Nephron progenitor cell (in vitro differentiated cells): ENCODE results near the gene ITGB2.

ENCODE experiments used
- DNase-seq: peaks from one replicate; pipeline ENCODE4 v3.0.0; 2021
- H3K27ac Mint-ChIP-seq: 2 replicates; pipeline ENCODE4 v1.8.0; 2021; ENCODE audit warnings: mild to moderate bottlenecking, moderate library complexity, mixed read lengths
- H3K27me3 Mint-ChIP-seq: 2 replicates; pipeline ENCODE4 v1.8.0; 2021; ENCODE audit warnings: mild to moderate bottlenecking, low read depth, mixed read lengths; ENCODE audit not compliant: poor library complexity
- H3K36me3 Mint-ChIP-seq: 2 replicates; pipeline ENCODE4 v1.8.0; 2021; ENCODE audit warnings: low read depth, mixed read lengths
- H3K4me1 Mint-ChIP-seq: 2 replicates; pipeline ENCODE4 v1.8.0; 2021; ENCODE audit warnings: mixed read lengths
- H3K4me3 Mint-ChIP-seq: 2 replicates; pipeline ENCODE4 v1.8.0; 2021; ENCODE audit warnings: mild to moderate bottlenecking, moderate library complexity, mixed read lengths
- H3K9me3 Mint-ChIP-seq: 2 replicates; pipeline ENCODE4 v1.8.0; 2021; ENCODE audit warnings: mild to moderate bottlenecking, moderate library complexity, mixed read lengths
- CTCF ChIP-seq: fragments of 200-600 bp; sonication (generic); IDR thresholded peaks from 2 replicates; pipeline ENCODE4 v1.5.0; 2021; ENCODE audit warnings: antibody characterized with exemption

Gene ITGB2

DNA sequence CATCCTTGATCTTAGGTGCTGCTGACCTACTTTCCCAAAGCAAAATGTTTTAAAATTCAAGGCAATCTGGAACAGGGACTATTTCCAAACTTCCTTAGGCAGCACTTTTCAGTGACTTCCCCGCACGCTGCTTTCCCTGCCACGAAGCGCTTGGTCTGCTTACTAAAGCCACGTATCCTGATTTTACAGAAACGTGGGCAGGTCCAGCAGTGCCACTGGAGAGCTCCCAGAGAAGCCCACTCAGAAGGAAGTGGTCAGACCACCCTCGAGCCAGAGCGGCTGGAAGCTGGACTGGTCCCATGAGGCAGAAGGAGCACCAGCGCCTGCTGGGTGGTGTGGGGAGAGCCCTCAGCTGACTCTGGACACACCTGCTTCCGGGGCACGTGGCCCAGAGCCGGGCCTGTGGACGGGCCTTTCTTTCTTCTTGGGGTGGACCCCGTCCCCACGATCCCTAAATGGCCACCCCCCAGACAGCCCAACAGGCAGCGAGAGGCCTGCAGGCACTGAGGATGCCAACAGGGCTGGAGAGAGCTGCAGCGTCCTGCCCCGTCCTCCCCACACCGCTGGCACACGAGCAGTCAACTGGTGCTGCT, 70.4 kb downstream of the ITGB2 start:
- Mint-ChIP-seq H3K4me1 (peaks cover 12% of the 10 kb centered on the region), H3K9me3 (no peaks in the 10 kb centered on the region), H3K36me3 (peaks cover 54% of the 10 kb centered on the region), H3K4me3 (no peak overlapping the region), H3K27me3 (no peaks in the 10 kb centered on the region), H3K27ac (peak overlapping the region; percentile 25)
- no peak for TF ChIP-seq CTCF
- no peak for DNase-seq

DNA sequence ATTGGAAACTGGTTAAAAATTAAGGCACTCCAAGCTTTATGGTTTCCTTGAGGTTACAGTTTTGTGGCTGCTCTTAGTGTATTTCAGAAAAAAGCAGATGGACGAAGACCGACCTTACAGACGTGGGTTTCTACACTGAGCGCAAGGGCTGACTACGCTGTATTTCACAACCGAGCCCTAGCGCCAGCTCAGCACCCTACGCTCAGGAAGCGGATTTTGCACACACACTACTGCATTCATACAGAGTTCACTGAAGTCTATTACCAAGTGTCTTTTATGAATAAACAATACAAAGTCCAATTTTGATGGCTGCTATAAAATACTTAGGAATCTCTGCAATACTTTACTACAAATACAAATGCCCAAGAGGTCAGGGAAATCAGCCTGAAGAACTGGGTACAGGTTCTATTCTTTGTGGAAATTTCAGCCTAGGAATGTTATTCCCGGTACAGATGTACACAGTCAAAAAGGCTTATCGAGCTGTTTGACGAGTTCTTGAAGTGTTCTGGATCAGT, 71.0 kb downstream of the ITGB2 start:
- Mint-ChIP-seq H3K4me3 (no peak overlapping the region), H3K27me3 (no peaks in the 10 kb centered on the region), H3K27ac (no peak overlapping the region), H3K36me3 (peaks cover 48% of the 10 kb centered on the region), H3K4me1 (peaks cover 14% of the 10 kb centered on the region), H3K9me3 (no peaks in the 10 kb centered on the region)
- TF ChIP-seq CTCF = no peak
- no peak for DNase-seq

- peaks cover 21% of the 10 kb centered on the region for H3K4me1 Mint-ChIP-seq
- no peak for TF ChIP-seq CTCF
- peaks cover 40% of the 10 kb centered on the region for H3K36me3 Mint-ChIP-seq
- H3K27ac Mint-ChIP-seq = peak overlapping the region; percentile 79
- H3K4me3 Mint-ChIP-seq = no peak overlapping the region
- DNase-seq = no peak
- H3K27me3 Mint-ChIP-seq = no peaks in the 10 kb centered on the region
- no peaks in the 10 kb centered on the region for H3K9me3 Mint-ChIP-seq
Measured at GRCh38 chr21:44848821-44849521, 71.7 kb downstream of the ITGB2 start.

DNA sequence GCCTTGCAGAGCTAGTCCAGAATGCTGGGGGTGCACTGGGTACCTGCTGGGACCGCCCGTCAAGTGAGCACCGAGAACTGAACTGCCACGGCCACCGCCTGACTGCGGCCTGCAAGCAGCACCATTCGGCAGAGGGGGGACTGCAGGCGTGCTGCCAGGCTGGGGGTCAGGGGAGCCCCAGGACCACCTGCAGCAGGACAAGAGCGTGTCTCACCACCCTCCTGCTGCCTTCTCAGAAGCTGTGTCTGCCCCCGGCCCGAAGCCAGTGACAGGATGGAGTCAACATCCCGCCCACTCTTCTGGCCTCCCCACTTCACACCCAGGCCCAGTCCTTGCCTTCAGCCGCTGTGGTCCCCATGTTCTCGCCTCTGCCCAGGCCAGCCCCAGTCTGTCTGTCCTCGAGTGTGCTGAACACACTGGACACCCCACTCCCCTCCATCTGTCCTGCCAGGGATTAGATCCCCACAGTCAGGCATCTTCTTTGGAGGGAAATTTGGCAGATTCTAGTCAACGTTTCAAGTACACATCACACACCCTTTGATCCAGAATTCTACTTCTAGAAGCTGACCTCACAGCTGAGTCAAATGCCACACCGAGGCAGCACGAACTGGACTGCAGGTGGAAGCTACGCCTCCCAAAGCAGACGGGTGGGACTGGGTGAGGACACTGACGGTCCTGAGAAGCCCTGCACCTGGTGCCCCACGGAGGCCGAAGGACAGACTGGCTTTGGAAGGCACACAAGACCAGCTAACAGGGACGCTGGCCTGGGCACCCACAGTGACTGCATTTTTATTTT, 73.2 kb downstream of the ITGB2 start:
- H3K4me1 Mint-ChIP-seq = peaks cover 26% of the 10 kb centered on the region
- no peak overlapping the region for H3K27ac Mint-ChIP-seq
- H3K27me3 Mint-ChIP-seq = peaks cover 7% of the 10 kb centered on the region
- peaks cover 32% of the 10 kb centered on the region for H3K36me3 Mint-ChIP-seq
- no peaks in the 10 kb centered on the region for H3K9me3 Mint-ChIP-seq
- TF ChIP-seq CTCF = no peak
- no peak overlapping the region for H3K4me3 Mint-ChIP-seq
- DNase-seq = no peak

- peaks cover 9% of the 10 kb centered on the region for H3K27me3 Mint-ChIP-seq
- H3K4me1 Mint-ChIP-seq = peaks cover 26% of the 10 kb centered on the region
- H3K9me3 Mint-ChIP-seq = no peaks in the 10 kb centered on the region
- no peak for DNase-seq
- peaks cover 27% of the 10 kb centered on the region for H3K36me3 Mint-ChIP-seq
- no peak overlapping the region for H3K27ac Mint-ChIP-seq
- TF ChIP-seq CTCF = no peak
- peak overlapping the region; percentile 71 for H3K4me3 Mint-ChIP-seq
Measured at GRCh38 chr21:44846485-44847260, 74.0 kb downstream of the ITGB2 start.
